OCI-LY1 (cell line): ENCODE measurements around the gene CAMP.

Experiments
- CTCF ChIP-seq: fragments of 200-600 bp; sonication (generic), shearing (Covaris generic); IDR thresholded peaks from 2 replicates; pipeline ENCODE4 v1.5.1; 2017; ENCODE audit warnings: mild to moderate bottlenecking, antibody characterized with exemption, low read length, moderate library complexity, mixed read lengths
- EZH2 ChIP-seq: fragments of 200-600 bp; sonication (generic), shearing (Covaris generic); IDR thresholded peaks from 2 replicates; pipeline ENCODE4 v1.8.0; 2017; ENCODE audit warnings: borderline replicate concordance, mixed run types, mild to moderate bottlenecking, antibody characterized with exemption, low read length, moderate library complexity, mixed read lengths

GRCh38 chr3:48269592-48269991 lies 46.3 kb downstream of the CAMP start:
- TF ChIP-seq CTCF (no peak), EZH2 (no peak)
